PFSK-1 (cell line): ENCODE measurements around the gene SHPK.

Source experiments
- POLR2AphosphoS5 ChIP-seq: IDR thresholded peaks from 2 replicates; pipeline ENCODE4 v1.6.1; 2012; ENCODE audit warnings: low read depth, mild to moderate bottlenecking, control low read depth, low read length, moderate library complexity
- SIN3A ChIP-seq: IDR thresholded peaks from 2 replicates; pipeline ENCODE4 v1.6.1; 2012; ENCODE audit warnings: mild to moderate bottlenecking, low read length, moderate library complexity, borderline replicate concordance; ENCODE audit not compliant: insufficient read depth
- TAF1 ChIP-seq: IDR thresholded peaks from 2 replicates; pipeline ENCODE4 v1.6.1; 2012; ENCODE audit warnings: low read length, control low read depth, borderline replicate concordance; ENCODE audit not compliant: insufficient read depth
- TF ChIP-seq, protein P1 (sequence below), 2 experiments: IDR thresholded peaks; 2 replicates each; pipeline versions ENCODE4 v1.6.1 to v1.8.0; 2011 to 2012; ENCODE audit warnings: low read depth in 2 of 2, low read length in 2 of 2, control low read depth in 1 of 2, inconsistent platforms in 1 of 2, mild to moderate bottlenecking in 1 of 2, moderate library complexity in 1 of 2; ENCODE audit not compliant: insufficient read depth in 1 of 2

DNA sequence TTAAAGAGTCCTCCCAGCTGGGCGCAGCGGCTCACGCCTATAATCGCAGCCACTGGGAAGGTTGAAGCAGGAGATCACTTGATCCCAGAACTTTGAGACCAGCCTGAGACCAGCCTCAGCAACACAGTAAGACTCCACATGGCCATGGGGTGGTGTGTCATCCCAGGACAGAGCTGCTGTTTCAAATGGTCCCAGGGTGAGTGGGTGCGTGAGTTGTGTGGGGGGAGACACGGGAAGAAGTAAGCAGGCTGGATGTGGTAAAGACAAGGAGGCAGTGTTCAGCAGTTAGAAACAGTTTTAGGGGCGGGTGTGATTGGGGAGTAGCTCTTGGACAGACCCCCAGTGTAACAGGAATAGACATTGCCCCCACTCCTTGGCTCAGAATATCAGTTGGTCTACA lies 3.8 kb downstream of the SHPK start:
- TF ChIP-seq POLR2AphosphoS5 (no peak), TAF1 (no peak), SIN3A (no peak)
- TF ChIP-seq, protein P1, sequence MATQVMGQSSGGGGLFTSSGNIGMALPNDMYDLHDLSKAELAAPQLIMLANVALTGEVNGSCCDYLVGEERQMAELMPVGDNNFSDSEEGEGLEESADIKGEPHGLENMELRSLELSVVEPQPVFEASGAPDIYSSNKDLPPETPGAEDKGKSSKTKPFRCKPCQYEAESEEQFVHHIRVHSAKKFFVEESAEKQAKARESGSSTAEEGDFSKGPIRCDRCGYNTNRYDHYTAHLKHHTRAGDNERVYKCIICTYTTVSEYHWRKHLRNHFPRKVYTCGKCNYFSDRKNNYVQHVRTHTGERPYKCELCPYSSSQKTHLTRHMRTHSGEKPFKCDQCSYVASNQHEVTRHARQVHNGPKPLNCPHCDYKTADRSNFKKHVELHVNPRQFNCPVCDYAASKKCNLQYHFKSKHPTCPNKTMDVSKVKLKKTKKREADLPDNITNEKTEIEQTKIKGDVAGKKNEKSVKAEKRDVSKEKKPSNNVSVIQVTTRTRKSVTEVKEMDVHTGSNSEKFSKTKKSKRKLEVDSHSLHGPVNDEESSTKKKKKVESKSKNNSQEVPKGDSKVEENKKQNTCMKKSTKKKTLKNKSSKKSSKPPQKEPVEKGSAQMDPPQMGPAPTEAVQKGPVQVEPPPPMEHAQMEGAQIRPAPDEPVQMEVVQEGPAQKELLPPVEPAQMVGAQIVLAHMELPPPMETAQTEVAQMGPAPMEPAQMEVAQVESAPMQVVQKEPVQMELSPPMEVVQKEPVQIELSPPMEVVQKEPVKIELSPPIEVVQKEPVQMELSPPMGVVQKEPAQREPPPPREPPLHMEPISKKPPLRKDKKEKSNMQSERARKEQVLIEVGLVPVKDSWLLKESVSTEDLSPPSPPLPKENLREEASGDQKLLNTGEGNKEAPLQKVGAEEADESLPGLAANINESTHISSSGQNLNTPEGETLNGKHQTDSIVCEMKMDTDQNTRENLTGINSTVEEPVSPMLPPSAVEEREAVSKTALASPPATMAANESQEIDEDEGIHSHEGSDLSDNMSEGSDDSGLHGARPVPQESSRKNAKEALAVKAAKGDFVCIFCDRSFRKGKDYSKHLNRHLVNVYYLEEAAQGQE (IDR thresholded peaks at IDR 0.05; ENCODE audit: insufficient read depth in 1 of 2, low read depth in 2 of 2, low read length in 2 of 2): no peak
